Dermis microvascular lymphatic vessel endothelial cell (primary cell): ENCODE data around the gene MMP24OS. TPM values are rescaled to one million over a fixed set of nuclear protein-coding genes. Genes with fewer than 3 reads are reported as not detected.
"Not testable (repeated sequence)": the region's sequence is repeated elsewhere in the genome, so short reads cannot be mapped to it uniquely, and the experiment has no call there.

ENCODE experiments used
- DNase-seq, 2 donors: peaks; one replicate each; pipeline versions ENCODE4 v3.0.0 to v3.0.0-alpha.2; 2010; ENCODE audit warnings: low read depth in 2 of 2
- total RNA-seq: library from RNA; depleted of rRNA; stranded (reverse); fragments of >200 nt; gene quantifications from 2 replicates; pipeline ENCODE4 v1.2.1, GENCODE V29; 2014

MMP24OS gene
- total RNA-seq, 1 donor from 2014 or later: 2.4 TPM

DNA sequence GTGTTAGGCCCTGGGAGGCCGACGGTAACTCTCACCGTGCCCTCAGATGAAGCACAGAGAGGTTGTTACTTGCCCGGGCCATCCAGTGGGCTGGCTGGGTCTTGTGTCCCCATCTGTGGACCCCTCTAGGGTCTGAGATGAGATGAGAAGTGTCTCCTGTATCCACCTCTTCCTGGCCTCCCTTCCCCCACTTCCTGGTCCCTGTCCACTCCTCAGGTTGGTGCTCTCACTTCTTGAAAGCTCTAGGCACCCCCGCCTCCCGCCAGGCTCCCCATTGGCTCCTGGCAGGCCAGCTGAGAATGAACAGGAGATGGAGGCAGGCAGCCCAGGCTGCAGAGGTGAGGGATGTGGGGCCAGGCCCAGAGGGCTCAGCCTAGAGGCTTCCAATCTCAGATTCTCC, 1.5 kb downstream of the MMP24OS start:
- DNase-seq: no peak

DNA sequence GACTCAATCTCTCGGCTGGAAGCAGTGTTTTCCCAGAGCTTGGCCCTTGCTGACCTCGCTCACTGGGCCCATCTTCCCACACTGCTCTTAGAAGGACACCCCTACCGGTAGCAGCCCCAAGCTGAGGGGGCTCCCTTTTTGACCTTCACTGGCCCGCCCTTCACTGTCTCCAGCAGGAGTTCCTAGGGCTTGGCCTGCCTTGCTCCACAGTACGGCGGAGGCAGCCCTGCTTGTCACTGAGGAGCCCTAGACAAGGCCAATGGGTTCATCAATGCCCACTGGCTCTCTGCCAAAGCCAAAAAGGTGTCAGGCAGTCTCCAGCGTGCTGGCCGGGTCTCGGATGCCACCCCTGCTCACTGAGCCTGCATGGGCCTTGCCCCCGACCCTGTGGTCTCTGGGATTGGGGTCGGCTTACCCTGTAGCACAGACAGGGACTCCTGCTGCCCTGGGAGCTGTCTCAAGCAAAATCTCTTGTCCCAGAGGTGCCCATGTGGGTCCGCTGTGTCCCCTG, 2.1 kb downstream of the MMP24OS start:
- no peak for DNase-seq

DNA sequence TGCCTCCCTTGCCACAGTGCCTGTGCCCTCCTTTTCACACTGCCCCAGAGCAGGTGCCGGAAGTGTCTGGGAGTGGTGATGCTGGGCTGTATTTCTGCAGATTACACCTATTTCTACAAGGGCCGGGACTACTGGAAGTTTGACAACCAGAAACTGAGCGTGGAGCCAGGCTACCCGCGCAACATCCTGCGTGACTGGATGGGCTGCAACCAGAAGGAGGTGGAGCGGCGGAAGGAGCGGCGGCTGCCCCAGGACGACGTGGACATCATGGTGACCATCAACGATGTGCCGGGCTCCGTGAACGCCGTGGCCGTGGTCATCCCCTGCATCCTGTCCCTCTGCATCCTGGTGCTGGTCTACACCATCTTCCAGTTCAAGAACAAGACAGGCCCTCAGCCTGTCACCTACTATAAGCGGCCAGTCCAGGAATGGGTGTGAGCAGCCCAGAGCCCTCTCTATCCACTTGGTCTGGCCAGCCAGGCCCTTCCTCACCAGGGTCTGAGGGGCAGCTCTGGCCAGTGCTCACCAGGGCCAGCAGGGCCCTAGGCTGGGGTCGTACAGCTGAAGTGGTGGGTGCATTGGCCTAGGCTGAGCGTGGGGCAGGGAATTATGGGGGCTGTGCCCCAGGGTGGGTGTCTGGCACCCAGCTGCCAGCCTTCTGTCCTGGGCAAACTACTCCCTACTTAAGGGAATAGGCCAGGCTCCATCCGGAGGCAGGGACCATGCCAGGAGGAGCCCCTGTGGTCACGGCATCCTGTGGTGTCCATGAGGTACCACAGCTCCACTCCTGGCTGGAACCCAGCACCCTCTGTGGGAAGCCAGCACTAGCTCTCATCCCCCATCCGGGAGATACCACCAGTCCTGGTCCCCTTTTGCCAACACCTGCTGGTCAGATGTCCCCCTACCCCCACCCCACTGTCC, 3.5 kb downstream of the MMP24OS start:
- DNase-seq: no peak

DNA sequence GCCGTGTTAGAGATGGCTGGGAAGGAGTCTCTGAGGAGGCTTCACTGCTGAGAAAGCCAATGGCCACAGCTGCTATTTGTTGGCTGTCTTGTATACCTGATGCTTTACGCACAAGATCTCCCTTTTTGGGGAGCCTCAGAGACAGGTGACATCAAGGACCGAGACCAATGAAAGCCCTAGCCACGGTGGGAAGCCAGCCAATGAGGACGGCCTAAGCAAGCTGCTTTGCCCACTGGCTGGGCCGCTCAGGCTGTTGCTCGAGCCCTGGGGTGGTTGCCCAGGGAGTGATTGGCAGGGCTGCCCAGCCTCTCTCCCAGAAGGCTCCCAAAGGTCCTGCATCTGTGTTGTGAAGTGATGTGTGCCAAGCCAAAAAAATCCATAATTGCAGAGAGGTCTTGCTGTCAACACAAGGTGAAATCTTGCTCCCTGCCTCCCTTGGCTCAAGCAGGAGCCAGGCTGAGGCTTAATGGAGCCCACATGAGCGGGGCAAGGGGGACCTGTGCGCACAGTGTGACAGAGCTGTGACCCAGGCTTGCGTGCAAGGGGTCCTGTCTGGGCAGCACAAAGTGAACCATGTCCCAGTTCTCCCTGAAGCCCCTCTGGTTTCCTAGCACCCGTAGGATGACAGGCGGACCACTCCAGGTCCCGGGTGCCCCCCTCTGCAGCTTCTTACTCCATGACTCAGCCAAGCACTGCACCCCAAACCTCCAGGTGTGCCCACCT, 4.3 kb downstream of the MMP24OS start:
- no peak for DNase-seq

DNA sequence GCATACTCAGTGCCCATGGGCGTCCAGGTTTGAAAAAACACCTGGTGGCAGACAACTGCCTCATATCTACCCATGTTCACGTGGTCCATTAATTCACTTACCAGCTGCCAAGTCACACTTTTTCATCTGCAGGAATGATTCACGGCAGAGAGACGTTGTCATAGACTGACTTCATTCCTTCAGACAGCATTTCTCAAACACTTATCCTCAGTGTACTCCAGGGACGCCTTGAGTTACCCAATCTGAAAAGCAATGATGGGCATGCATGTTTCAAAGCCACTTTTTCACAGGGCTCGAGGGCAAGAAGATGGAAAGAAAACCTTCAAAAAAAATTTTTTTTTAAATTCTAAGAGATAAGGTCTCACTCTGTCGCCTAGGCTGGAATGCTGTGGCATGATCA, 6.0 kb downstream of the MMP24OS start:
- DNase-seq: no peak

DNA sequence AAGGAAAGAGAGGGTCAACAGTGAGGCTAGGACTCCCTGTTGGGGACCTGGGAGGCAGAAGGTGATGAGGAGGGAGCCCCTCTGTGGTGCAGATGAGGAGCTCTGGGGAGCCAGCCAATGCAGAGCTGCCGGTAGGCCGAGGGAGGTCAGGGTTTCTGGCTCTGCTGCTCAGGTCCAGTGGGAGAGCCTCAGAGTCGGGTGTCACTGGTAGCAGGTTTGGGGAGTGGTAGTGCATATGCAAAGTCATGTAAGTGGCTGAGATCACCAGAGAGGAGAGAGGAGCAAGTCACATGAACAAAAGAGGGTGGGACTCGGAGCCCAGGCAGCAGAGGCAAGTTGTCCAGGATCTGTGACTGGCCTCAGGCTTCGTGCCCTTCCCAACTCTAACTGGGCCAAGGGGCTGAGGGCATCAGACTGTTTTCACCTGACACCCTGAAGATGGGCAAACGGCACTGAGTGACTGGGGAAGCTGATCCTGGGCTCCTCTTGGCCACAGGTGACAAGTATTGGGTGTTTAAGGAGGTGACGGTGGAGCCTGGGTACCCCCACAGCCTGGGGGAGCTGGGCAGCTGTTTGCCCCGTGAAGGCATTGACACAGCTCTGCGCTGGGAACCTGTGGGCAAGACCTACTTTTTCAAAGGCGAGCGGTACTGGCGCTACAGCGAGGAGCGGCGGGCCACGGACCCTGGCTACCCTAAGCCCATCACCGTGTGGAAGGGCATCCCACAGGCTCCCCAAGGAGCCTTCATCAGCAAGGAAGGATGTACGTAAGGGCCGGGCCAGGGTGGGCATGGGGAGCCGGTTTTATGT, 6.6 kb downstream of the MMP24OS start:
- DNase-seq: no peak

DNA sequence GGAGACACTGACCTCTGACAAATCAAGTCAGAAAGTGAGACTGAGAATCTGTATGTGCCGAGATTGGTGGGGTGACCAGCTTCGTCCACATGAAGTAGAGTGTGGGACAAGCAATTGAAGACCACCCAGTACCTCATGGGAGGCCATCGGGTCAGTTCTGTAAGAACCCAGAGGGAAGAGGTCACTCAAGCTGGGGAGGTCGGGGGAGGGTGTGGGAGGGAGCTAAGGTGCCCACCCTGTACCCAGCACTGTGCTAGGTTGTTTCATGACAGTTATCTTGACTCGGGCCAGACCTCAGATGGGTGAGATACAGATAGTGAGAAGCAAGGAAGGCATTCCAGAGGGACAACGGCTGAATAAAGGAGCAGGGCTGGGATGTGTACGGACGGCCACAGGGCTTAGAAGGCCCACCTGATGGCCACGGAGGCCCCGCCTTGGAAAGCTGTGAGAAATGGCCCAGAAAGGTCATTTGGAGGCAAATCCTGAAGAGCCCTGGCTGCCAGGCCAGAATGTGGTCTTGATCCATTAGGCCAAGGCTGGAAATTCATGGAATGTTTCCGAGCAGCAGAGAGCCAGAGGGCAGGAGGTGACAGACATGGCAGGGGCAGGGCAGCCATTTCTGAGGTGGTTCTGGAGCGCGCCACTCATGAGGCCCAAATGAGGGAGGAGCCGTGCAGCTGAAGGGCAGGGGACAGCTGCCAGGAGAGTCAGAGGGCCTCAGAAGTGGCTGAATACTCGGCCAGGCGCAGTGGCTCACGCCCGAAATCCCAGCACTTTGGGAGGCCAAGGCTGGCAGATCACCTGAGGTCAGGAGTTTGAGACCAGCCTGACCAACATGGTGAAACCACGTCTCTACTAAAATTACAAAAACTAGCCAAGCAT, 7.7 kb downstream of the MMP24OS start:
- DNase-seq: no peak

DNA sequence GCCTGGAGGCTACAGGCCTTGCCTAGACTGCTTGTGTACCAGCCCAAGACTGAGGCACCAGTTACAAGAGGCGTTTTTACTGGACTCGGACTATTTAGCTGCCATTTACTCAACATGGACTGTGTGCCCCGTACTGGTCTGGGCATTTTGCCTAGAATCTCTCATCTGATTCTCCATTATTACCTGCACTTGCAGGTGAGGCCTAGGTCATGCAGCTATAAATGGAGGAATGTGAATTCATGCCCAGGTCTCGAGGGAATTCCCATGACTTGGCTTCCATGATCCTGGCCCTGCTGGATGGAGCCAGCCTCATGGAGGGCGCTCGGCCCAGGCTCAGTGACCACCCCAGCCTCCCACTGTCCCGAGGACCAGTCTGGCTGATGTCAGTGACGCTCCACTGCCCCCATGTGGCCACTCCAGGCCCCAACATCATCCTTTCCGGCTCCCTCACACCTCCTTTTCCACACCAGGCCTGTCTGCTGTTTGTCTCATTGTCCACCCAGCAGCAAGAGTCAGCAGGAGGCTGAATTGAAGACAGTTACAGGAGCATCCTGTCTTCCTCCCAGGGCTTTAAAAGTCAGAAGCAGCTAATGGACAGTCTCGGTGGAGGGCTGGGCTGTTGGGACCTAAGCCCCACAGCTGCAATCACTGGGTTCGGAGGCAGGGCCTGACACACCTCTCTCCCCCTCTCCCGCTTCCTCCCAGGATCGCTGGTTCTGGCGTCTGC, 8.7 kb downstream of the MMP24OS start:
- peak; percentile 40 to 67 for DNase-seq

DNA sequence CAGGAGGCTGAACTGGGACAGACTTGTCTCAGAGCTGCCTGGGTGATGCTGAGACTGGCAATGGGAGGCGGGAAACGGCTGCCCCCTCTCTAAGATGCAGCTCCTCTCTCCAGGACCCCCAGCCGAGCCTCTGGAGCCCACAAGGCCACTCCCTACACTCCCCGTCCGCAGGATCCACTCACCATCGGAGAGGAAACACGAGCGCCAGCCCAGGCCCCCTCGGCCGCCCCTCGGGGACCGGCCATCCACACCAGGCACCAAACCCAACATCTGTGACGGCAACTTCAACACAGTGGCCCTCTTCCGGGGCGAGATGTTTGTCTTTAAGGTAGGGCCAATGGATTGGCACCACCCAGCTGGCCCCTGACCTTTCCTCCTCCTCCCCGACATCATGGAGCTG, 10.8 kb downstream of the MMP24OS start:
- DNase-seq: no peak

DNA sequence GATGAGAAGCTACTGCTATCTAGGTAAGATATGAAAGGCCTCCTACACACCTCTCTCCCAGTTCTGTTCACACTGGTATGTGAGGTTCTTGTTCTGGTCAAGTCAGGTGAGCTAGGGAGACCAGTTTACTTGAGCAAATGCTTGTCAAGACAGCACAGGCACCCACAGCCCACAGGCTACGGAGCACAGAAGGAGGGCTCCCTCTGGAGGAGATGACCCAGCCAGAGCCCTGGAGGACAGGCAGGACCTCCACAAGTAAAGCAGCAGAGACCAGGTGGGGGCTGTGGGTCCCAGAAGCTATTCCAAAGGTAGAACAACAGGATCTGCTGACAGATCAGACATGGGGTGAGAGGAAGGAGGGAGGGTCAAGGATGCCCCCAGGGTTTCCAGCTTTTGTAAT, 13.2 kb downstream of the MMP24OS start:
- peak in 1 of 2 donors; percentile 53 for DNase-seq

DNA sequence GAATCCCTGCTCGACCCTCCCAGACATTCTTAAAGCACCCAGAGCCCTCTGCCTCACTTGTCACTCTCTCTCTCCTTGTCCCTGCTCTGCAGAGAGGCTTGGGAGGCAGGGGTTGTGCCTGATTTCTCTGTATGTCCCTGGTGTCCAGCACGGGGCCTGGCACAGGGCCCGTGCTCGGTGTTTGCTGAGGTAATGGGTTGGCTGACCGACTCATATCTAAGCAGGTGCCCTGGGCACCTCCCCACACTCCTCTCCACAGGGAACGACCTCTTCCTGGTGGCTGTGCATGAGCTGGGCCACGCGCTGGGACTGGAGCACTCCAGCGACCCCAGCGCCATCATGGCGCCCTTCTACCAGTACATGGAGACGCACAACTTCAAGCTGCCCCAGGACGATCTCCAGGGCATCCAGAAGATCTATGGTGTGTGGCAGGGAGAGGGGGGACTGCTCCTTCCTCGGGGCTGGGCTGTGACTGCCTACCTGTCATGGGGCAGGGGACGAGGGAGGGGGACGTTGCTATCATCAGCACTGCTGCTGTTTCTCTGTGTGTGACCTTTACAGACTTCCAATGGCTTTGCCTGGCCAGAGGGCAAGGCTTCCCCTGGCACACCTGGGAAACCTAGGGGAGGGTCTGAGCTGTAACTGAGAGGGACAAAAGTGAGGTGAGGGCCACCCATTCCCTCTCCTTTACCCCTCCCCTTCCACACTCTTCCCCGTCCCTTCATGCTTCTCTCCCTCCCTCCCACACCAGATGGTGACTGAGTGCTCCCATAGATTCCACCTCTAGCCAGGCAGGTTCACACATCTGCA, 14.2 kb downstream of the MMP24OS start:
- peak in 1 of 2 donors; percentile 11 for DNase-seq

DNA sequence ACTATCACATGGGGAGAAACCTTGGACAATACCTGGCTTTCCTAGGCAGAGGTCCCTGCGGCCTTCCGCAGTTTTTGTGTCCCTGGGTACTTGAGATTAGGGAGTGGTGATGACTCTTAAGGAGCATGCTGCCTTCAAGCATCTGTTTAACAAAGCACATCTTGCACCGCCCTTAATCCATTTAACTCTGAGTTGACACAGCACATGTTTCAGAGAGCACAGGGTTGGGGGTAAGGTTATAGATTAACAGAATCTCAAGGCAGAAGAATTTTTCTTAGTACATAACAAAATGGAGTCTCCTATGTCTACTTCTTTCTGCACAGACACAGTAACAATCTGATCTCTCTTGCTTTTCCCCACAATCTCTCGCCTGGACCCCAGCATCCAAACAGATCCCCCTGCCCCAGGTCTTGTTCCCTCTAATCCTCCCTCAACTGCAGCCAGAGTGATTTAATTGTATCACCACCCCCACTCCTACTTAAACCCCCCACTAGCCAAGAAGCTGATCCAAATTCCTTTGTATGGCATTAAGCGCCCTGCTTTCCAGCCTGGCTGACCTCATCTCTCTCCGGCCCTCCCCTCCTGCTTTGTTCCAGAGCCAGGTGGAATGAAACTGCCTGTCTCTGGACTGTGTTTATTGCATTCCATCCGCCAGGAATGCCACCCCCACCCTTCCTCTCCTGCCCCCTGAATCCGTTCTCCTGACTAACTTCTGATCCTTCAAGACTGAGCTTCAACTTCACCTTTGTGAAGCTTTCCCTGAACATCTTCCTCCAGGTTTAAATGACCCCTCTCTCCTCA, 15.0 kb downstream of the MMP24OS start:
- peak in 1 of 2 donors; percentile 55 for DNase-seq

DNA sequence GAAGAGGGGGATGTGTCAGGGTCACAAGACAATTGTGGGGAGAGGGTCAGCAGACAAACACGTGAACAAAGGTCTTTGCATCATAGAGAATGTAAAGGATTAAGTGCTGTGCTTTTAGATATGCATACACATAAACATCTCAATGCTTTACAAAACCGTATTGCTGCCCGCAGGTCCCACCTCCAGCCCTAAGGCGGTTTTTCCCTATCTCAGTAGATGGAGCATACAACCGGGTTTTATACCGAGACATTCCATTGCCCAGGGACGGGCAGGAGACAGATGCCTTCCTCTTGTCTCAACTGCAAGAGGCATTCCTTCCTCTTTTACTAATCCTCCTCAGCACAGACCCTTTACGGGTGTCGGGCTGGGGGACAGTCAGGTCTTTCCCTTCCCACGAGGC, 15.6 kb downstream of the MMP24OS start:
- not testable (repeated sequence) for DNase-seq

DNA sequence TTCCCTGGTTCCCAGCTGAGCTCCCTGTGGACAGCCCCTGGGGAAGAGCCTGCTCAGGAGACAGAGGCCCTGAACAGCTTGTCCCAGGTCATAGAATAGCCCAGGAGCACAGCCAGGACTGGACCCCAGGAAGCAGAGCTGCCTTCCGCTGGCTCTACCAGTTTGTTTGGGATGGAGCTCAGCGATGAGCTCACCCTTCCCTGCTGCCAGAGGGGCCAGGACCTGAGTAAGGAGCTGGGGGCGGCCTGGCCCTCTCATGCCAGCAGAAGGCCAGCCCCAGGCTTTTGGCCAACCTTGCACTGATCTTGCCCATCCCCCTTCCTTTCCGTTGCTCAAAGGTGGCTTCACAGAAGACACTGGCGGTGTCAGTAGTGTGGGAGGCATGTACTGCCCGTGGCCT, 17.5 kb downstream of the MMP24OS start:
- no peak for DNase-seq

DNA sequence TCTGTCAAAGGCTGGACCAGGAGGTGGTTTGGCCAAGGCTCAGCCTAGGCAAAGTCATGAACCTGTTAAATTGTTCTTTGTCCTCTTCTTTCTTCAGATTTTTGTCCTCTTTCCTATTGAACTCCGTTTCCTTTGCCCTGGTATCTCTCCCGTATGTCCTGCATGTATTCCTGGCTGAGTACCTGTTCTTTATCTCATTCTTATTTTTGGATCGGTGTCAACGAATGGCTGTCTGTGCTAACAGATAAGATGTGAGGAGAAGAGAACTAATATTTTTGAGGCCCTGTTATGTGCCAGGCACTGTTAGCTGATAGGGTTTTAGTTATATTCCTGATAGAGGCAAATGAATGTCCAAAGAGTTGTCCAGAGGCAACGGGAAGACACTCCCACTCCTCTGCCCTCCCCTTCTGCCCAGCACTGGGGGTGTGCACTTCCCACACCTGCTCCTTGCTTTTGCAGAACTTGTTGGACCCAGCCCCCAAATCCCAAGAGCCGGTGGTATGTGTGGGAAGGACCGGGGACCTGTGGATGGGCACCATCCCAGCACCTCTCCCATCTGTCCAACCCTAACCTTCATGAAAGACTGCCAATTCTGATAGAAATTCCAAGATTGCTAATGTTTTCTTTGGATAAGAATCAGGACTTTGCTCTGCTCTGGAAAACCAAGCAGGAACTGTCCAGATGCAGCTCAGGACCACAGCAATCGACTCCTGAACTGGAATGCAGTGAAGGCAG, 20.6 kb downstream of the MMP24OS start:
- DNase-seq: peak in 1 of 2 donors; percentile 42

DNA sequence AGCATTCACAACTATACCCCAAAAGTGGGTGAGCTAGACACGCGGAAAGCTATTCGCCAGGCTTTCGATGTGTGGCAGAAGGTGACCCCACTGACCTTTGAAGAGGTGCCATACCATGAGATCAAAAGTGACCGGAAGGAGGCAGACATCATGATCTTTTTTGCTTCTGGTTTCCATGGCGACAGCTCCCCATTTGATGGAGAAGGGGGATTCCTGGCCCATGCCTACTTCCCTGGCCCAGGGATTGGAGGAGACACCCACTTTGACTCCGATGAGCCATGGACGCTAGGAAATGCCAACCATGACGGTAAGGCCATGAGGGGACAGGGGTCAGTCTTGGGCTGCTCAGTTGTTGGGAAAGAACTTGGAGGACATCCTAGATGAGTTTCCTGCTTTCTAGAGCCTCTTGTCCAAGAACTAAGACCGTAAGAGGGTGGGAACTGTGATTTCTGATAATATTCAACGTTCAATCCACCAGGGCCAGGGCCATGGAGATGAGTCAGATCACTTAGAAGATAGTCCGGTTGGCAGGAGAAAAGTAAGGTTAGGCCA, 23.4 kb downstream of the MMP24OS start:
- DNase-seq: no peak

DNA sequence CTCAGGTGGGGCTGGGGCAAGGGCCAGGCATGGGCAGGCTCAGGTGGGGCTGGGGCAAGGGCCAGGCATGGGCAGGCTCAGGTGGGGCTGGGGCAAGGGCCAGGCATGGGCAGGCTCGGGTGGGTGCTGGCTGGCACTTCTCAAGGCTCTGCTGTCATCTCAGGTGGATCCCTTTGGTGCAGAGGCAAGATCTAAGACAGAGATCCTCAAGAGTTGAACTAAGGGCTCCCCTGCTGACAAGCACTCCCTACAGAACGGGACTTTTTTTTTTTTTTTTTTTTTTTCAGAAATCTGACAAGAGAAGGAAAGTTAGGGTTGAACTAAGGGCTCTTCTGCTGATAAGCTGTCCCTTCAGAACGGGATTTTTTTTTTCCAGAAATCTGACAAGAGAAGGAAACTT, 24.9 kb downstream of the MMP24OS start:
- no peak for DNase-seq
